ENCODE measurements around the gene PRAC2.

Gene PRAC2

GRCh38 chr17:48756830-48757251 is 33.9 kb downstream of the PRAC2 start:
- no peak for DNase-seq

GRCh38 chr17:48757524-48757961 is 34.6 kb downstream of the PRAC2 start:
- no peak for DNase-seq

DNA sequence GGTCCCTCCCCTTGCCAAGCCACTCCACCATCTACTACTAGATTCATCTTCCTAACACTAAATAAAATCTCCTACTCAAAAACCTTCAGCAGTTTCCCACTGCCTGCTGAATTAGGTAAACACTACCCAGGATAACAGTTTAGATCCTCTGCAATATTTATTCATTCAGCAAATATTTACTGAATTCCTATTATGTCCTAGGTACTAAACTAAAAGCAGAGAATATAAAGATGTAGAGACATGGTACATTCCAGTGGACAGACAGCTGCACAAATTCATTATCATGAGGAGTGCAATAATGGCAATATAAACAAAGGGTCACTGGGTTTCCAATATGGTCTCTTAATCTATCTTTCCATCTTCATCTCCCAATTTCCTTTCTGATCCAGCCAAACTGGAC is 36.3 kb downstream of the PRAC2 start:
- no peak for DNase-seq

DNA sequence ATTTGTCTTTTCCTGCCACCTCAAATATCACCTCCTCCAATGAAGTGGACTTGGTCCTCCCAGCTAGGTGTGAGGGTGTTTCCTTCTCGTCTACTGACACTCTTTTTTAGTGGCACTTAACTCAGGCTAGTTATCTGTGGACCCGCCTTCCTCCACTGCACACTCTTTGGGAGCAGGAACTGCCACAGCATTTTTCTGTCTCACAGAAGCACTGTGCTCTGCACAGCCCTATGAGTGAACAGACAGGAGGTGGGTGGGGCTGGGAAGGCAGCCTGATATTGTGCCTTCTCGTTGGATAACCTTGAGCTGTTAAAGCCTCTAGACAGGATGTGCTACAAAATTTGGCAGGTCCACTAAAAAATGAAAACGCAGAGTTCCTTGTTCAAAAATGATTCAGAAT is 37.4 kb downstream of the PRAC2 start:
- DNase-seq = no peak

GRCh38 chr17:48761114-48761513 is 38.1 kb downstream of the PRAC2 start:
- DNase-seq = no peak

DNA sequence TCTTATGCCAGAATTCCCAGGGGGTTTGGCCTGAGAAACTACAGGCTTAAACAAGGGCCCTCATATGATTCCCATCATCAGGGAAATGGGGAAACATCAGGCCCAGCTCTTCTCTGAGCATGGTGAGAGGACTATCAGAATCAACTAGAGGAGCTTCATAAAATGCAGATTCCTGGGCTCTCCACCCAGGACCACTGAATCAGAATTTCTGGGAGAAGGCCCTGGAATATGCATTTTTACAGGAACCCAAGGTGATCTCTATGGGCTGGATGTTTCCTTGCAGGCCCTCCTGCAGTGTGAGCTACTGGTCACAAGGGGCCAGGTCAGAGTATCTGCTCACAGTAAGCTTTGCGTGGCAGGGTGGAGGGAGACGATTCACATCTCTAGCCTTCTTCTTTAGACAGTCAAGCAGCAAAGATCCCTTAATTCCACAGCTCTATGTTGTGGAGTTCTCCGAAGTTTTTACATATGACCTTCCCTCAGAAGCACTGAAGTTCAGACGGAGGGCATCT is 44.3 kb downstream of the PRAC2 start:
- no peak for DNase-seq

DNA sequence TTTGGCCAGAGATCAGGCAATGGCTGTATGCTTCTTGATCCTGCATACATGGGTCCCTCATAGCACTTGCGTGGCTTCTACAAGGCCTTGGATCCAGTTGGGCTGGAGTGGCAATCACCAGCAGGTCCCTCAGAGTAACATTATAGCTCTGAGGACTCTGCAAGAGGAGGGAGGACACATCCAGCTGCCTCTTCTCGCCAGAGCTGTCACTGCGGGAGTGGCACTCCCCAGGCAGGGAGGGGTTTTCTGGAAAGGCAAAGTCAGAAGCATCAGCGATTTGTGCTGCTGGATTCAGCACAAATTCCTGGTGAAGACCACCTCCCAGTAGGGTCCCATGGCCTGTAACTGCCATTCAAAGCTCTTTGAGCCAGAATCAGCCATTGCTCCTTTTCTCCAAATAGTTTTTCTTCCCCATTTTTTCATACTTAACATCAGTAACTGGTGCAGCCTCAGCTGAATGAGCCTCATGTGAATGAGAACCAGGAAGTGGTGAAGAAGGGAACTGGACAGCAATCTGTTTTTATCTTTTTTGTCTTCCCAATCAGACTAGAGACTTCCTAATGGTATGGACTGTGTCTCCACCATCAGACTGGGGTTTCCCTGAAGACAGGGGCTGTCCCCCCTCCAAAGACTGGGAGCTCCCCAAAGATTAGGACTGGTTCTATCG is 46.2 kb downstream of the PRAC2 start:
- no peak for DNase-seq

GRCh38 chr17:48770954-48771353 is 48.0 kb downstream of the PRAC2 start:
- no peak for DNase-seq

DNA sequence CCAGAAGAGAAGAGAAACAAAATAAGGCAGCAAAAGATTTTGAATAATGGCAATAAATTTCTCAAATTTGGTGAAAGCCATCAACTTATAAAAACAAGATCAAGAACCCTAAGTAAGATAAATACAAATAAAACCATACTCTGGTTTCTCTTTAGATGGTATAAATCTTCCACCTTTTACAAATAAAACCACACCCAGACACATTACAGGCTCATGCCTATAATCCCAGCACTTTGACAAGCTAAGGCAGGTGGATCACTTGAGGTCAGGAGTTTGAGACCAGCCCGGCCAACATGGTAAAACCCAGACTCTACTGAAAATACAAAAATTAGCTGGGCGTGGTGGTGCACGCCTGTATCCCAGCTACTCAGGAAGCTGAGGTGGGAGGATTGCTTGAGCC is 50.3 kb downstream of the PRAC2 start:
- no peak for DNase-seq

All from 8988T (cell line).